ENCODE measurements around the gene AK9. TPM values are rescaled to one million over a fixed set of nuclear protein-coding genes. Genes with fewer than 3 reads are reported as not detected.

The AK9 gene
- total RNA-seq, 1 donor from 2014 or later: 5.4 TPM

DNA sequence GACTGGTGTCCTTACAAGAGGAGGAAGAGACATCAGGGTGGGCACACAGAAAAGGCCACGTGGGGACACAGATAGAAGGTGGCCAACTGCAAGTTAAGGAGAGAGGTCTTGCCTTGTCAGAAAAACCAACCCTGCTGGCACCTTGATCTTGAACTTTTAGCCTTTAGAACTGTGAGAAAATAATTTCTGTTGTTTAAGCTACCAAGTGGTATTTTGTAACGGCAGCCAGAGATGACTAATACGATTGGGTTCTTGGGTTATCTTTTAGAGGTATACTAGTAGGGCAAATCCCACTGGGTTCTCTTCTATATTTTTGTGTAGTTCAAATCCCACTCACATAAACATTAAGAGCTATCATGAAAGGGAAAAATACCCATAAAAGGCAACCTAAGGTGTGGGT is 176.1 kb downstream of the AK9 start:
- TF ChIP-seq, protein P1, sequence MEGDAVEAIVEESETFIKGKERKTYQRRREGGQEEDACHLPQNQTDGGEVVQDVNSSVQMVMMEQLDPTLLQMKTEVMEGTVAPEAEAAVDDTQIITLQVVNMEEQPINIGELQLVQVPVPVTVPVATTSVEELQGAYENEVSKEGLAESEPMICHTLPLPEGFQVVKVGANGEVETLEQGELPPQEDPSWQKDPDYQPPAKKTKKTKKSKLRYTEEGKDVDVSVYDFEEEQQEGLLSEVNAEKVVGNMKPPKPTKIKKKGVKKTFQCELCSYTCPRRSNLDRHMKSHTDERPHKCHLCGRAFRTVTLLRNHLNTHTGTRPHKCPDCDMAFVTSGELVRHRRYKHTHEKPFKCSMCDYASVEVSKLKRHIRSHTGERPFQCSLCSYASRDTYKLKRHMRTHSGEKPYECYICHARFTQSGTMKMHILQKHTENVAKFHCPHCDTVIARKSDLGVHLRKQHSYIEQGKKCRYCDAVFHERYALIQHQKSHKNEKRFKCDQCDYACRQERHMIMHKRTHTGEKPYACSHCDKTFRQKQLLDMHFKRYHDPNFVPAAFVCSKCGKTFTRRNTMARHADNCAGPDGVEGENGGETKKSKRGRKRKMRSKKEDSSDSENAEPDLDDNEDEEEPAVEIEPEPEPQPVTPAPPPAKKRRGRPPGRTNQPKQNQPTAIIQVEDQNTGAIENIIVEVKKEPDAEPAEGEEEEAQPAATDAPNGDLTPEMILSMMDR (IDR thresholded peaks at IDR 0.05; ENCODE audit: insufficient read depth, low read length, poor library complexity, severe bottlenecking): no peak
- Histone ChIP-seq H3K36me3 (ENCODE audit: control insufficient read depth, insufficient read depth, low read length) (no peaks in the 10 kb centered on the region), H3K27me3 (ENCODE audit: control insufficient read depth, insufficient read depth, low read length) (no peaks in the 10 kb centered on the region), H3K4me3 (ENCODE audit: low read depth, low read length) (no peak overlapping the region)
- no peak for DNase-seq (ENCODE audit: low read depth)

DNA sequence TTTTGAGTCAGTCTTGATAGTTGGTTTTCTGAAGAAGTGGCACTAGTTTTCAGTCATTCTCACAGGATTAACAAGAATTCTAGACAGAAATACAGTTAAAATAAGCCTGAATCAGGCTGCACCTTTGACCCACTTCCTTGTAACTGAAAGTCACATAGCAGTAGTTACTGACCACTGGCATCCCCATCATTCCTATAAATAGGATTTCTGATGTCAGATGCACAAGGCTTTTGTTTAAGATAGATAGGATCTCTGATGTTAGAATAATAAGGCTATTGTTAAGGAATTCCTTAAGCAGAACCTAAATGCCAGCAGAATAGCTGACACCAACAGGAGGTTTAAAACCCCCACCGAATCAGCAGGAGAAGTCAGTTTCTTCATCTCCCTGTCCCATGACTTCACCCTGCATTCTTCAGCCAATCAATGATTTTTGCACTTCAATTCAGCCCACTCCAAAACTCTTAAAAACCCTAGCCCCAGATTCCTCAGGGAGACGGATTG is 177.4 kb downstream of the AK9 start:
- no peaks in the 10 kb centered on the region for H3K36me3 ChIP-seq (ENCODE audit: control insufficient read depth, insufficient read depth, low read length)
- no peaks in the 10 kb centered on the region for H3K27me3 ChIP-seq (ENCODE audit: control insufficient read depth, insufficient read depth, low read length)
- TF ChIP-seq, protein P1 (IDR thresholded peaks at IDR 0.05; ENCODE audit: insufficient read depth, low read length, poor library complexity, severe bottlenecking): no peak
- DNase-seq (ENCODE audit: low read depth): peak; percentile 49
- no peak overlapping the region for H3K4me3 ChIP-seq (ENCODE audit: low read depth, low read length)

DNA sequence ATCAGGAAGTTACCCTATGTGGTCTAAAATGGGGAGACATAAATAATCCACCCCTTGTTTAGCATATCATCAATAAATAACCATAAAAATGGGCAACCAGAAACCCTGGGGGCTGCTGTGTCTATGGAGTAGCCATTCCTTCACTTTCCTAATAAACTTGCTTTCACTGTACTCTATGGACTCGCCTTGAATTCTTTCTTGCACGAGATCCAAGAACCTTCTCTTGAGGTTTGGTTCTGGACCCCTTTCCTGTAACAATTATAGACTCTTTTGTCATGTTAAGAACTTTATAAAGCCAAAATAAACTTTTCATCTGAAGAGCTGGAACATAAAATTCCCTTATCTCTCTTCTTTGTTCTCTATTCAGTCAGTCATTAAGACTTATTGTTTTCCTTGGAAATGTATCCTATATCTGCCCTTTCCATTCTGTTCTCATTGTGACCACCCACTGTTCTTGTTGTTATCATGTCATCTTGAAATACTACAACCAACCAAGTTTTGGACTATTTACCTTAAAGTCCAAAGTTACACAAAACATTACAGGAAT is 178.7 kb downstream of the AK9 start:
- no peak for DNase-seq (ENCODE audit: low read depth)
- Histone ChIP-seq H3K36me3 (ENCODE audit: control insufficient read depth, insufficient read depth, low read length) (no peaks in the 10 kb centered on the region), H3K27me3 (ENCODE audit: control insufficient read depth, insufficient read depth, low read length) (no peaks in the 10 kb centered on the region), H3K4me3 (ENCODE audit: low read depth, low read length) (no peak overlapping the region)
- TF ChIP-seq, protein P1 (IDR thresholded peaks at IDR 0.05; ENCODE audit: insufficient read depth, low read length, poor library complexity, severe bottlenecking): no peak

DNA sequence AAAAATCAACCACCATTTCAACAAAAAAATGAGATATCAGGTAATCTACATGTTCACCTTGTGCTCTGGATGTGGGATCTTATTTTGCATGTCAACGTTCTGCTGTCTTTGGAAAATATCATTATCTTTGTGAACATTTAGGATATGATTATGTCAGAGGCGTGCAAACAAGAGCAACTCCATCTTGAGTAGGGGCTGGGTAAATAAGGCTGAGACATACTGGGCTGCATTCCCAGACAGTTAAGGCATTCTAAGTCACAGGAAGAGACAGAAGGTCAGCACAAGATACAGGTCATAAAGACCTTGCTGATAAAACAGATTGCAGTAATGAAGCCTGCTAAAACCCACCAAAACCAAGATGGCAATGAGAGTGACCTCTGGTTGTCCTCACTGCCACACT is 179.2 kb downstream of the AK9 start:
- no peak overlapping the region for H3K4me3 ChIP-seq (ENCODE audit: low read depth, low read length)
- DNase-seq (ENCODE audit: low read depth): no peak
- H3K27me3 ChIP-seq (ENCODE audit: control insufficient read depth, insufficient read depth, low read length): no peaks in the 10 kb centered on the region
- no peaks in the 10 kb centered on the region for H3K36me3 ChIP-seq (ENCODE audit: control insufficient read depth, insufficient read depth, low read length)
- TF ChIP-seq, protein P1 (IDR thresholded peaks at IDR 0.05; ENCODE audit: insufficient read depth, low read length, poor library complexity, severe bottlenecking): no peak

DNA sequence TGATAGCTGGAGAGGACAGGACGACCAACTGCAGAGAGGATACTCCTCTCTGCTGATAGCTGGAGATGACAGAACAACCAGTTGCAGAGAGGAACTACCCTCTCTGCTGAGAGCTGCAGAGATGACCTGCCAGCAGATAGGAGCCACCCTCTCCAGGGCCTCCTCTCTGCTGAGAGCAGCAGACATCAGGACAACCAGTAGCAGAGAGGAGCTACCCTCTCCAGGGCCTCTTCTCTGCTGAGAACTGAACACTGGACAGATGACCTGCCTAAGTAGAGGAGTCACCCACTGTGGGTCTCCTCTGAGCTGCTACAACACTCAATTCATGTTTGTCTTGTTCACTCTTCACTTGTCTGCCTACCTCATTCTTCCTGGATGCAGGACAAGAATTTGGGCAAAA is 180.6 kb downstream of the AK9 start:
- H3K27me3 ChIP-seq (ENCODE audit: control insufficient read depth, insufficient read depth, low read length): no peaks in the 10 kb centered on the region
- TF ChIP-seq, protein P1 (IDR thresholded peaks at IDR 0.05; ENCODE audit: insufficient read depth, low read length, poor library complexity, severe bottlenecking): no peak
- H3K36me3 ChIP-seq (ENCODE audit: control insufficient read depth, insufficient read depth, low read length): no peaks in the 10 kb centered on the region
- no peak overlapping the region for H3K4me3 ChIP-seq (ENCODE audit: low read depth, low read length)
- DNase-seq (ENCODE audit: low read depth): no peak
